BLaER1 (cell line): ENCODE results near the gene RRP8.

Experiments
- H3K27ac ChIP-seq: shearing (Covaris generic); formaldehyde crosslinking; 2 replicates; pipeline ENCODE4 v1.8.1; 2022
- H3K27me3 ChIP-seq: shearing (Covaris generic); formaldehyde crosslinking; 2 replicates; pipeline ENCODE4 v1.8.1; 2022
- H3K36me3 ChIP-seq: shearing (Covaris generic); formaldehyde crosslinking; 2 replicates; pipeline ENCODE4 v1.8.1; 2022
- H3K4me1 ChIP-seq: shearing (Covaris generic); formaldehyde crosslinking; 2 replicates; pipeline ENCODE4 v1.8.1; 2022
- H3K4me2 ChIP-seq: shearing (Covaris generic); formaldehyde crosslinking; 2 replicates; pipeline ENCODE4 v1.8.1; 2022
- H3K4me3 ChIP-seq: shearing (Covaris generic); formaldehyde crosslinking; 2 replicates; pipeline ENCODE4 v1.8.1; 2022
- H3K9ac ChIP-seq: shearing (Covaris generic); formaldehyde crosslinking; 2 replicates; pipeline ENCODE4 v1.8.1; 2022
- H3K9me3 ChIP-seq: shearing (Covaris generic); formaldehyde crosslinking; 2 replicates; pipeline ENCODE4 v1.8.1; 2022
- H4K20me1 ChIP-seq: shearing (Covaris generic); formaldehyde crosslinking; 2 replicates; pipeline ENCODE4 v1.8.1; 2022
- Cebpa-rat ChIP-seq: shearing (Covaris generic); IDR thresholded peaks from 2 replicates; pipeline ENCODE4 v1.8.1; 2022

The RRP8 gene

DNA sequence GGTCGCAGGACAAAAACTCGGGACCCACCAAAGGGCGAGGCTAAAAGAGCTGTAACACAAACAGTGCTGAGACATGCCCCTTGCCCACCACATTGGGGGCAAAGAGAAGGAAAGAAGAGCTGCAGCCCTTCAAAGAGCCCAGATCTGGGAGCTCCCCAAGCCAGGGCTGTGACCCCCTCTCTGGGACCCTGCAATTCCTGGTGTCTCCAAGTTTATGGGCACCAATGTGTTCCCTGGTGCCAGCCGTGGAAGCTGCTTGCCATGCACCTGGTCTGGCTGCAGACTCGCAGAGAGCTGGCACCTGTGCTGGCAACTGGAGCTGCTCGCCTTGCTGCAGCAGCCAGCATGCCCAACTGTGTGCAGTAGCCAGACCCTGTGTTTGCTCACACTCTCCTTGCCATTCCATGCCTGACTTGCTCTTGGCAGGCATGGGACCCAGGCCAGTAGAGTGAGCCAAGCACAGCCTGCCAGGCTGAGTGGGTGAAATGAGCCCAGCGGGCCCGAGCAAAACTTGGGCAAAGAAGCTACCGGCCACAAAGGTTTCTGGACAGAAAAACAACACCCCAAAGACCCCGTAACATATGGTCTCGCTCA, 16.0 kb downstream of the RRP8 start:
- no peak overlapping the region for H3K27ac ChIP-seq
- peaks cover 42% of the 10 kb centered on the region for H3K9me3 ChIP-seq
- no peak overlapping the region for H3K4me3 ChIP-seq
- H3K27me3 ChIP-seq: no peaks in the 10 kb centered on the region
- H3K36me3 ChIP-seq: peaks cover 36% of the 10 kb centered on the region
- H3K4me2 ChIP-seq: no peak overlapping the region
- no peaks in the 10 kb centered on the region for H4K20me1 ChIP-seq
- no peak overlapping the region for H3K9ac ChIP-seq
- H3K4me1 ChIP-seq: no peaks in the 10 kb centered on the region
- TF ChIP-seq Cebpa-rat: no peak

GRCh38 chr11:6586434-6587359, 16.7 kb downstream of the RRP8 start:
- Histone ChIP-seq H3K27me3 (no peaks in the 10 kb centered on the region), H4K20me1 (no peaks in the 10 kb centered on the region), H3K27ac (no peak overlapping the region), H3K36me3 (peaks cover 29% of the 10 kb centered on the region), H3K9ac (no peak overlapping the region), H3K4me2 (no peak overlapping the region), H3K9me3 (peaks cover 45% of the 10 kb centered on the region), H3K4me3 (no peak overlapping the region), H3K4me1 (no peaks in the 10 kb centered on the region)
- no peak for TF ChIP-seq Cebpa-rat

DNA sequence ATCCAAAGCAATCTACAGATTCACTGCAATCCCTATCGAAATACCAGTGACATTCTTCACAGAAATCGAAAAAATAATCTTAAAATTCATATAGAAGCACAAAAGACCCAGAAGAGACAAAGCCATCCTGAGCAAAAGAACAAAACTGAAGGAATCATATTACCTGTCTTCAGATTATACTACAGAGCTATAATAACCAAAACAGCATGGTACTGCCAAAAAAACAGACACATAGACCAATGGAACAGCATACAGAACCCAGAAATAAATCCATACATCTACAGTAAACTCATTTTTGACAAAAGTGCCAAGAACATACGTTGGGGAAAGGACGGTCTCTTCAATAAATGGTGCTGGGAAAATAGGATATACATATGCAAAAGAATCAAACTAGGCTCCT, 18.9 kb downstream of the RRP8 start:
- TF ChIP-seq Cebpa-rat: no peak
- H3K4me3 ChIP-seq: no peak overlapping the region
- H3K36me3 ChIP-seq: peaks cover 44% of the 10 kb centered on the region
- no peak overlapping the region for H3K9ac ChIP-seq
- H3K4me2 ChIP-seq: no peak overlapping the region
- no peaks in the 10 kb centered on the region for H3K27me3 ChIP-seq
- peaks cover 48% of the 10 kb centered on the region for H3K9me3 ChIP-seq
- no peaks in the 10 kb centered on the region for H4K20me1 ChIP-seq
- H3K4me1 ChIP-seq: no peaks in the 10 kb centered on the region
- no peak overlapping the region for H3K27ac ChIP-seq

- no peaks in the 10 kb centered on the region for H3K27me3 ChIP-seq
- H4K20me1 ChIP-seq: no peaks in the 10 kb centered on the region
- no peak overlapping the region for H3K4me3 ChIP-seq
- H3K9ac ChIP-seq: no peak overlapping the region
- no peak for TF ChIP-seq Cebpa-rat
- no peaks in the 10 kb centered on the region for H3K4me1 ChIP-seq
- no peak overlapping the region for H3K27ac ChIP-seq
- H3K36me3 ChIP-seq: peaks cover 48% of the 10 kb centered on the region
- H3K4me2 ChIP-seq: no peak overlapping the region
- peaks cover 48% of the 10 kb centered on the region for H3K9me3 ChIP-seq
Measured at GRCh38 chr11:6583584-6583983, 19.8 kb downstream of the RRP8 start.

DNA sequence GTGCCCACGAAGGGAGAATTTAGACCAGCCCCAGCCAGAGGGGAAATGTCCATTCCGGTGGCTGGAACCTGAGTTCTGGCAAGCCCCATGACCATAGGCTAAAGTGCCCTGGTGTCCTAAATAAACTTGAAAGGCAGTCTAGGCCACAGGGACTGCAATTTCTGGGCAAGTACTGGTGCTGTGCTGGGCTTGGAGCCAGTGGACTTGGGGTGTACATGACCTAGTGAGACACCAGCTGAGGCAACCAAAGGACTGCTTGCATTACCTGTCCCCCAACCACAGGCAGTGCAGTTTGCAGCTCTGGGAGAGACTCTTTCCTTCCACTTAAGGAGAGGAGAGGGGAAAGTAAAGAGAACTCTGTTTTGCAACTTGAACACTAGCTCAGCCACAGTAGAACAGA, 23.7 kb downstream of the RRP8 start:
- H4K20me1 ChIP-seq: 0 out of 2 replicates have a peak, but pooled peaks cover 6% of the 10 kb centered on the region
- no peak overlapping the region for H3K9ac ChIP-seq
- H3K27ac ChIP-seq: no peak overlapping the region
- no peaks in the 10 kb centered on the region for H3K27me3 ChIP-seq
- peaks cover 14% of the 10 kb centered on the region for H3K4me1 ChIP-seq
- no peak for TF ChIP-seq Cebpa-rat
- peaks cover 22% of the 10 kb centered on the region for H3K9me3 ChIP-seq
- no peak overlapping the region for H3K4me3 ChIP-seq
- H3K36me3 ChIP-seq: peaks cover 29% of the 10 kb centered on the region
- no peak overlapping the region for H3K4me2 ChIP-seq

- H3K4me1 ChIP-seq: peaks cover 14% of the 10 kb centered on the region
- no peak overlapping the region for H3K27ac ChIP-seq
- peaks cover 6% of the 10 kb centered on the region; the same call in 1 of the 2 replicates for H3K9me3 ChIP-seq
- no peak overlapping the region for H3K9ac ChIP-seq
- no peaks in the 10 kb centered on the region for H3K27me3 ChIP-seq
- no peak overlapping the region for H3K4me3 ChIP-seq
- H3K36me3 ChIP-seq: peaks cover 28% of the 10 kb centered on the region
- no peak overlapping the region for H3K4me2 ChIP-seq
- 0 out of 2 replicates have a peak, but pooled peaks cover 6% of the 10 kb centered on the region for H4K20me1 ChIP-seq
- TF ChIP-seq Cebpa-rat: no peak
Measured at GRCh38 chr11:6578134-6578533, 25.3 kb downstream of the RRP8 start.

DNA sequence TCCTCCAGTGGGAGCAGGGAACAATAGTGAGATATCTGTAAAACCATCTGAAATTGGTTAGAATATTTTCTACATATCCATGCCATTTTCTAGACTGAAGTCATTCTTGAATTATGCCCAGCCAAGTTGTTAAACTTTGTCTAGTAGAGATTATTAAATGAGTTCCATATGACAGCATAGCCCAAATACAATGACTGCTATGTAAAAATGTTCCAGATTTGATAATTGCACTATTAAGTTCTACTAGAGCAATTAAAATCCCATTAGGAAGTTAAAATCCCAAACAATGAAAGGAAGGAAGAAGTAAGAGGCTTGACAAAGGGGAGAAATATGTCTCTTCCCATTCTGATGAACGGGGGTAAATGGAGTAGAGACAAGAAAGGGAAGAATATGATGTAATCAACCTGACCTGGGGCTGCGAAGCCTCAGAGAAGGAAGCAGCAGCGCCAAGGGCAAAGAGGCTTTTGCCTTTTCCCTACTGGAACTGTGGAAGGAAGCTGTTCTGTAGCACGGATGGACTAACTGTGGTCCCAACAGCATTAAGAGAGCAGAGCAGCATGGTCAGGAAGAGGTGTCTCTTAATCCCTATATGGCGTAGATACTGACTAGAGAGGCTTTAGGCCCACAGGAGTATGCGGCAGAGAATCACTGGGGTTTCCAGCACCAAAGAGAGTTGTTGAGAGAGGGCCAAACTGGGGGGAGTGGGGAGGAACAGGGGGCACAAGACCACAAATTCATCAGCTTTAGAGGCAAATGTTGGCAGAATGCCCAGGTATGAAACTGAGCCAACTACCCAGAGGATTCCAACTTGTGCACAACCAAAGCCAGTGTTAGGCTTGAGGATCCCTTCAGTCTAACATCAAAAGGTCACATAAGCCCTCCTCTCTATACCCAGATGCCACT, 26.7 kb downstream of the RRP8 start:
- Histone ChIP-seq H4K20me1 (0 out of 2 replicates have a peak, but pooled peaks cover 6% of the 10 kb centered on the region), H3K27me3 (no peaks in the 10 kb centered on the region), H3K27ac (no peak overlapping the region), H3K4me3 (no peak overlapping the region), H3K36me3 (peaks cover 36% of the 10 kb centered on the region), H3K4me1 (peaks cover 14% of the 10 kb centered on the region), H3K9me3 (peaks cover 6% of the 10 kb centered on the region), H3K9ac (no peak overlapping the region), H3K4me2 (peak overlapping the region; percentile 29; the same call in 1 of the 2 replicates)
- no peak for TF ChIP-seq Cebpa-rat

DNA sequence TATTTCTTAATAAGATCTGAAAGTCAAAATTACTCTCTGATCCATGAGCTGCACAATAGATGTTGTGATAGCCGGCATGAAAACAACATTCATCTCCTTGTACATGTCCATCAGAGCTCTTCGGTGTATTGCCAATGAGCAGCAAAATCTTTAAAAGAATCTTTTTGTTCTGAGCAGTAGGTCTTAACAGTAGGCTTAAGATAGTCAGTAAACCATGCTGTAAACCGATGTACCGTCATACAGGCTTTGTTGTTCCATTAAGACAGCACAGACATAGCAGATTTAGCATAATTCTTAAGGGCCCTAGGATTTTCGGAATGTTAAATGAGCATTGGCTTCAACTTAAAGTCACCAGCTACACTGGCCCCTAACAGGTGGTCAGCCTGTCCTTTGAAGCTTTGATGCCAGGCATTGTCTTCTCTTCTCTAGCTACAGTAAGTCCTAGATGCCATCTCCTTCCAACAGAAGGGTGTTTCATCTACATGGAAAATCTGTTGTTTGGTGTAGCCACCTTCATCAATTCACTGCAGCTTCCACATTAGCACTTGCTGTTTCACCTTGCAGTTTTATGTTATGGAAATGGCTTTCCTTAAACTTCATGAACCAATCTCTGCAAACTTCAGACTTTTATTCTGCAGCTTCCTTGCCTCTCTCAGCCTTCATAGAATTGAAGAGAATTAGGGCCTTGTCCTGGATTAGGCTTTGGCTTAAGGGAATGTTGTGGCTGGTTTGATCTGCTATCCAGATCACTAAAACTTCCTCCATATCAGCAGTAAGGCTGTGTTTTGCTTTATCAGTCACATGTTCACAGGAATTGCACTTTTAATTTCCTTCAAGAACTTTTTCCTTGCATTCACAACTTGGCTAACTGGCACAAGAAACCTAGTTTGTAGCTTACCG, 28.4 kb downstream of the RRP8 start:
- Histone ChIP-seq H3K27me3 (no peaks in the 10 kb centered on the region), H3K4me1 (peaks cover 14% of the 10 kb centered on the region)
- no peak for TF ChIP-seq Cebpa-rat

GRCh38 chr11:6572215-6572614, 31.2 kb downstream of the RRP8 start:
- no peak for TF ChIP-seq Cebpa-rat
- peaks cover 16% of the 10 kb centered on the region for H3K9me3 ChIP-seq
- H3K4me1 ChIP-seq: peaks cover 7% of the 10 kb centered on the region
- H3K4me2 ChIP-seq: no peak overlapping the region
- 0 out of 2 replicates have a peak, but pooled peaks cover 6% of the 10 kb centered on the region for H4K20me1 ChIP-seq
- H3K27me3 ChIP-seq: no peaks in the 10 kb centered on the region
- H3K9ac ChIP-seq: no peak overlapping the region
- no peak overlapping the region for H3K4me3 ChIP-seq
- H3K36me3 ChIP-seq: peaks cover 41% of the 10 kb centered on the region
- no peak overlapping the region for H3K27ac ChIP-seq

More for the DNA sequence above, 28.4 kb downstream of the RRP8 start:
- Histone ChIP-seq H3K36me3 (peaks cover 39% of the 10 kb centered on the region), H3K4me3 (no peak overlapping the region), H3K4me2 (no peak overlapping the region), H3K9ac (no peak overlapping the region), H3K27ac (no peak overlapping the region), H3K9me3 (peaks cover 16% of the 10 kb centered on the region), H4K20me1 (0 out of 2 replicates have a peak, but pooled peaks cover 6% of the 10 kb centered on the region)
